IMR-90 (cell line): ENCODE measurements around the gene PKHD1. TPM values are rescaled to one million over a fixed set of nuclear protein-coding genes. Genes with fewer than 3 reads are reported as not detected.

ENCODE experiments used
- ATAC-seq: fragments of 200-7000 bp; cut with Tn5 transposase; 2 replicates; pipeline ENCODE4 v1.9.1; 2020; ENCODE audit warnings: low read depth, mild to moderate bottlenecking, moderate library complexity
- BruUV-seq: library from RNA; stranded (reverse); fragments of 400-500 nt; replicated peaks from 2 replicates; lab custom pipeline; 2021; lab: Mats Ljungman, UMichigan
- CTCF ChIA-PET: fragments of 300-600 bp; formaldehyde crosslinking; extraction: SDS; loops from one replicate; lab custom pipeline; 2021; ENCODE audit warnings: antibody characterized with exemption; lab: Yijun Ruan, JAX
- POLR2A ChIA-PET: fragments of 300-600 bp; sonication (Branson Sonifier 250); formaldehyde crosslinking; loops from one replicate; lab custom pipeline; 2022; ENCODE audit warnings: antibody characterized with exemption; ENCODE audit not compliant: unreplicated experiment; lab: Charles Lee
- DNase-seq: peaks from one replicate; pipeline ENCODE4 v3.0.0; 2013
- H2AFZ ChIP-seq: replicated peaks from 2 replicates; pipeline ENCODE3; 2013; ENCODE audit warnings: low read length, mild to moderate bottlenecking; ENCODE audit not compliant: poor library complexity
- H2AK5ac ChIP-seq: 2 replicates; pipeline ENCODE4 v1.6.1; 2013; ENCODE audit warnings: low read depth, low read length, inconsistent platforms
- H2AK9ac ChIP-seq: replicated peaks from 2 replicates; pipeline ENCODE3; 2013; ENCODE audit warnings: mild to moderate bottlenecking, low read depth, low read length, moderate library complexity; ENCODE audit not compliant: poor library complexity
- H2BK120ac ChIP-seq: 2 replicates; pipeline ENCODE4 v1.6.1; 2013; ENCODE audit warnings: low read depth, low read length, inconsistent platforms
- H2BK15ac ChIP-seq: 3 replicates; pipeline ENCODE4 v1.6.1; 2013; ENCODE audit warnings: low read depth, low read length, inconsistent platforms
- H2BK20ac ChIP-seq: 2 replicates; pipeline ENCODE4 v1.6.1; 2013; ENCODE audit warnings: low read depth, mild to moderate bottlenecking, inconsistent platforms, low read length, moderate library complexity
- H2BK5ac ChIP-seq: 2 replicates; pipeline ENCODE4 v1.6.1; 2013; ENCODE audit warnings: mild to moderate bottlenecking, low read depth, low read length, inconsistent platforms; ENCODE audit not compliant: poor library complexity, severe bottlenecking
- H3K14ac ChIP-seq: replicated peaks from 2 replicates; pipeline ENCODE4 v1.6.1; 2013; ENCODE audit warnings: low read depth, low read length, inconsistent platforms
- H3K18ac ChIP-seq: 2 replicates; pipeline ENCODE4 v1.6.1; 2013; ENCODE audit warnings: low read depth, low read length, control low read depth
- H3K23ac ChIP-seq: 2 replicates; pipeline ENCODE4 v1.6.1; 2013; ENCODE audit warnings: low read depth, low read length, inconsistent platforms
- H3K27ac ChIP-seq: 2 replicates; pipeline ENCODE4 v1.5.1; 2013; ENCODE audit warnings: mild to moderate bottlenecking, control low read depth, low read length; ENCODE audit not compliant: insufficient read depth
- H3K27me3 ChIP-seq: 2 replicates; pipeline ENCODE4 v1.6.1; 2013; ENCODE audit warnings: low read length; ENCODE audit not compliant: control insufficient read depth, insufficient read depth
- H3K36me3 ChIP-seq: 2 replicates; pipeline ENCODE4 v1.6.1; 2013; ENCODE audit warnings: low read length, mixed read lengths; ENCODE audit not compliant: control insufficient read depth, insufficient read depth
- H3K4ac ChIP-seq: 2 replicates; pipeline ENCODE4 v1.6.1; 2013; ENCODE audit warnings: low read depth, low read length, inconsistent platforms
- H3K4me1 ChIP-seq: 2 replicates; pipeline ENCODE4 v1.6.1; 2013; ENCODE audit warnings: low read length, mixed read lengths; ENCODE audit not compliant: control insufficient read depth, insufficient read depth
- H3K4me2 ChIP-seq: 2 replicates; pipeline ENCODE4 v1.6.1; 2013; ENCODE audit warnings: low read depth, mild to moderate bottlenecking, control low read depth, low read length, moderate library complexity
- H3K4me3 ChIP-seq: 2 replicates; pipeline ENCODE4 v1.5.1; 2013; ENCODE audit warnings: low read depth, mild to moderate bottlenecking, control low read depth, low read length, moderate library complexity; ENCODE audit not compliant: insufficient read depth
- H3K56ac ChIP-seq: 2 replicates; pipeline ENCODE4 v1.6.1; 2013; ENCODE audit warnings: low read length, inconsistent platforms; ENCODE audit not compliant: insufficient read depth; ENCODE audit errors: extremely low read depth
- H3K79me1 ChIP-seq, 2 experiments: 2 replicates each; pipeline ENCODE4 v1.6.1; 2013; ENCODE audit warnings: low read length in 2 of 2, inconsistent platforms in 1 of 2, low read depth in 1 of 2
- H3K9ac ChIP-seq: 2 replicates; pipeline ENCODE4 v1.6.1; 2013; ENCODE audit warnings: low read depth, low read length, control low read depth
- H3K9me1 ChIP-seq: 2 replicates; pipeline ENCODE4 v1.6.1; 2013; ENCODE audit warnings: low read length, inconsistent platforms; ENCODE audit not compliant: insufficient read depth
- H3K9me3 ChIP-seq: 2 replicates; pipeline ENCODE4 v1.6.1; 2013; ENCODE audit warnings: low read length; ENCODE audit not compliant: control insufficient read depth, insufficient read depth
- H4K20me1 ChIP-seq: 2 replicates; pipeline ENCODE4 v1.6.1; 2013; ENCODE audit warnings: low read length, inconsistent platforms; ENCODE audit not compliant: insufficient read depth
- H4K5ac ChIP-seq: 2 replicates; pipeline ENCODE4 v1.6.1; 2013; ENCODE audit warnings: mild to moderate bottlenecking, low read depth, low read length, control low read depth
- H4K8ac ChIP-seq, 2 experiments: 2 replicates each; pipeline ENCODE4 v1.6.1; 2013; ENCODE audit warnings: low read depth in 2 of 2, low read length in 2 of 2, control low read depth in 1 of 2, inconsistent platforms in 1 of 2
- H4K91ac ChIP-seq: 2 replicates; pipeline ENCODE4 v1.6.1; 2013; ENCODE audit warnings: low read depth, low read length, inconsistent platforms; ENCODE audit not compliant: insufficient read depth
- BHLHE40 ChIP-seq: fragments of 150-350 bp; IDR thresholded peaks from 2 replicates; pipeline ENCODE4 v1.6.1; 2016; ENCODE audit warnings: mild to moderate bottlenecking, low read depth, low read length
- CEBPB ChIP-seq: IDR thresholded peaks from 2 replicates; pipeline ENCODE4 v1.6.1; 2012; ENCODE audit warnings: low read depth, low read length, improper control_type of control experiment
- CHD1 ChIP-seq: IDR thresholded peaks from 2 replicates; pipeline ENCODE4 v1.6.1; 2012; ENCODE audit warnings: low read depth, low read length, improper control_type of control experiment
- CTCF ChIP-seq: conservative IDR thresholded peaks from 2 replicates; pipeline ENCODE4 v1.5.1; 2012; ENCODE audit warnings: mild to moderate bottlenecking, low read depth, low read length, improper control_type of control experiment
- ELK1 ChIP-seq: fragments of 150-350 bp; IDR thresholded peaks from 2 replicates; pipeline ENCODE4 v1.6.1; 2016; ENCODE audit warnings: low read depth, mild to moderate bottlenecking, low read length, moderate library complexity, borderline replicate concordance
- FOS ChIP-seq: fragments of 150-350 bp; IDR thresholded peaks from 2 replicates; pipeline ENCODE4 v1.6.1; 2016; ENCODE audit warnings: low read depth, low read length
- MAFK ChIP-seq: IDR thresholded peaks from 2 replicates; pipeline ENCODE4 v1.6.1; 2012; ENCODE audit warnings: low read depth, low read length, improper control_type of control experiment
- MAZ ChIP-seq: IDR thresholded peaks from 2 replicates; pipeline ENCODE4 v1.6.1; 2012; ENCODE audit warnings: low read depth, mild to moderate bottlenecking, low read length, improper control_type of control experiment, moderate library complexity, borderline replicate concordance
- MXI1 ChIP-seq: IDR thresholded peaks from 2 replicates; pipeline ENCODE4 v1.6.1; 2012; ENCODE audit warnings: low read depth, mild to moderate bottlenecking, low read length, moderate library complexity, borderline replicate concordance
- NFE2L2 ChIP-seq: fragments of 150-350 bp; IDR thresholded peaks from 2 replicates; pipeline ENCODE4 v1.6.1; 2016; ENCODE audit warnings: low read depth, mild to moderate bottlenecking, low read length
- POLR2A ChIP-seq: IDR thresholded peaks from 2 replicates; pipeline ENCODE4 v1.6.1; 2012; ENCODE audit warnings: mild to moderate bottlenecking, low read depth, low read length
- RAD21 ChIP-seq: IDR thresholded peaks from 2 replicates; pipeline ENCODE4 v1.6.1; 2012; ENCODE audit warnings: low read length, improper control_type of control experiment
- RCOR1 ChIP-seq: IDR thresholded peaks from 2 replicates; pipeline ENCODE4 v1.6.1; 2012; ENCODE audit warnings: mild to moderate bottlenecking, low read length, improper control_type of control experiment; ENCODE audit not compliant: insufficient replicate concordance
- RFX5 ChIP-seq: IDR thresholded peaks from 2 replicates; pipeline ENCODE4 v1.8.0; 2012; ENCODE audit warnings: low read depth, mild to moderate bottlenecking, low read length, moderate library complexity
- SMC3 ChIP-seq: fragments of 150-350 bp; IDR thresholded peaks from 2 replicates; pipeline ENCODE4 v1.6.1; 2016; ENCODE audit warnings: low read depth, mild to moderate bottlenecking, antibody characterized with exemption, low read length, moderate library complexity
- WGBS, 2 experiments: methylation state at CpG; one replicate each; pipeline versions ENCODE4 v1.1.5 to v1.1.7; 2013; ENCODE audit warnings: missing lambda C conversion rate in 2 of 2; ENCODE audit not compliant: insufficient read length in 1 of 2; ENCODE audit errors: extremely low coverage in 2 of 2; 5-methylcytosine and 5-hydroxymethylcytosine counted together
- dilution Hi-C: fragments of 300-500 bp; cut with HindIII; formaldehyde crosslinking; loops from one replicate; pipeline ENCODE4 v1.14.3; 2018; ENCODE audit warnings: low sequenced_read_pairs; ENCODE audit not compliant: unreplicated experiment
- in situ Hi-C: fragments of 300-500 bp; cut with MboI; formaldehyde crosslinking; loops from 3 replicates; pipeline ENCODE4 v1.14.3; 2019; ENCODE audit warnings: low sequenced_read_pairs, inconsistent platforms, mixed read lengths
- intact Hi-C: fragments of 100-400 bp; cut with micrococcal nuclease; formaldehyde crosslinking; loops from 2 replicates; pipeline ENCODE4 v1.10.0; 2022
- polyA plus RNA-seq, 3 experiments: library from polyadenylated mRNA; depleted of rRNA; stranded (reverse); fragments of >200 nt; gene quantifications; 2 replicates each; pipeline ENCODE4 v1.2.3, GENCODE V29; 2012; ENCODE audit warnings: low replicate concordance in 1 of 3
- total RNA-seq: library from RNA; depleted of rRNA; stranded (reverse); fragments of >200 nt; gene quantifications from 2 replicates; pipeline ENCODE4 v1.2.3, GENCODE V29; 2012
- TF ChIP-seq, protein P1 (sequence below): fragments of 150-350 bp; IDR thresholded peaks from 2 replicates; pipeline ENCODE4 v1.6.1; 2017; ENCODE audit warnings: mild to moderate bottlenecking, antibody characterized with exemption, low read length, low read depth

PKHD1 gene
- total and polyA plus RNA-seq, 2 of the 4 experiments (the other 2 are of a cell fraction) = not detected

GRCh38 chr6:51792273-51793030, 295.0 kb downstream of the PKHD1 start:
- Histone ChIP-seq H4K20me1 (no peaks in the 10 kb centered on the region), H2BK5ac (no peak overlapping the region), H3K4me2 (no peak overlapping the region), H3K79me1 (no peaks in the 10 kb centered on the region), H3K9ac (no peak overlapping the region), H2BK20ac (no peak overlapping the region), H2BK120ac (no peak overlapping the region), H3K9me3 (no peaks in the 10 kb centered on the region), H2AK9ac (no peak overlapping the region), H3K4me1 (no peaks in the 10 kb centered on the region), H3K27me3 (no peaks in the 10 kb centered on the region), H3K56ac (no peak overlapping the region), H3K14ac (no peak overlapping the region), H4K5ac (no peak overlapping the region), H4K8ac (no peak overlapping the region), H2AK5ac (no peak overlapping the region), H2AFZ (no peak overlapping the region), H3K4ac (no peak overlapping the region), H3K18ac (no peak overlapping the region), H3K4me3 (no peak overlapping the region), H3K23ac (no peak overlapping the region), H4K91ac (no peak overlapping the region), H3K36me3 (no peaks in the 10 kb centered on the region), H3K27ac (no peak overlapping the region), H3K9me1 (no peaks in the 10 kb centered on the region), H2BK15ac (no peak overlapping the region)
- dilution Hi-C loops (no loop called here), intact Hi-C loops (no loop called here), in situ Hi-C loops (no loop called here)
- WGBS, 2 experiments = no CpG with 5 or more reads among the region's 1 CpG
- no peak for DNase-seq
- TF ChIP-seq CTCF (no peak), CEBPB (no peak), MAFK (no peak), NFE2L2 (no peak), MAZ (no peak), SMC3 (no peak), RFX5 (no peak), RAD21 (no peak), MXI1 (no peak), ELK1 (no peak), BHLHE40 (no peak), RCOR1 (no peak), POLR2A (no peak), CHD1 (no peak), FOS (no peak)
- TF ChIP-seq, protein P1, sequence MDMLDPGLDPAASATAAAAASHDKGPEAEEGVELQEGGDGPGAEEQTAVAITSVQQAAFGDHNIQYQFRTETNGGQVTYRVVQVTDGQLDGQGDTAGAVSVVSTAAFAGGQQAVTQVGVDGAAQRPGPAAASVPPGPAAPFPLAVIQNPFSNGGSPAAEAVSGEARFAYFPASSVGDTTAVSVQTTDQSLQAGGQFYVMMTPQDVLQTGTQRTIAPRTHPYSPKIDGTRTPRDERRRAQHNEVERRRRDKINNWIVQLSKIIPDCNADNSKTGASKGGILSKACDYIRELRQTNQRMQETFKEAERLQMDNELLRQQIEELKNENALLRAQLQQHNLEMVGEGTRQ = no peak
- no peak for ATAC-seq
- ChIA-PET POLR2A (no interaction called here), CTCF (no interaction called here)
- BruUV-seq = no TSS peak
